GM19324 (cell line): ENCODE data around the gene RBMY1D.
"Not testable (repeated sequence)": the region's sequence is repeated elsewhere in the genome, so short reads cannot be mapped to it uniquely, and the experiment has no call there.

ENCODE experiments used
- ATAC-seq: cut with Tn5 transposase; IDR thresholded peaks from one replicate; pipeline ENCODE4 v1.9.1; 2021; ENCODE audit warnings: mild to moderate bottlenecking, moderate library complexity; ENCODE audit not compliant: unreplicated experiment, low FRiP score

Gene RBMY1D

GRCh38 chrY:21894426-21894825 is at the start of gene RBMY1D:
TSS of gene RBMY1D (minus strand) at chrY:21894526. CDS start at chrY:21892513, 2,013 bp downstream.
- not testable (repeated sequence) for ATAC-seq

- ATAC-seq = not testable (repeated sequence)
These were observed 23.6 kb upstream of the RBMY1D start, which contains the start of gene RBMY1E for GRCh38 chrY:21917932-21918331. TSS of gene RBMY1E (minus strand) at chrY:21918032. CDS start at chrY:21916054, 1,978 bp downstream.

GRCh38 chrY:21869407-21870076 is 24.8 kb downstream of the RBMY1D start:
- not testable (repeated sequence) for ATAC-seq

- no peak for ATAC-seq
These were observed 48.8 kb downstream of the RBMY1D start for GRCh38 chrY:21845481-21845880.

- ATAC-seq = no peak
These were observed 52.2 kb downstream of the RBMY1D start for GRCh38 chrY:21842090-21842489.

GRCh38 chrY:21839489-21839888 is 54.8 kb downstream of the RBMY1D start:
- no peak for ATAC-seq

GRCh38 chrY:21836343-21836742 is 58.0 kb downstream of the RBMY1D start:
- no peak for ATAC-seq

- no peak for ATAC-seq
These were observed 59.3 kb downstream of the RBMY1D start for GRCh38 chrY:21835052-21835451.
